Activated CD4-positive, CD25-positive, alpha-beta regulatory T cell (primary cell): ENCODE data around the gene KCMF1.

Source experiments
- DNase-seq, 4 experiments: peaks; one replicate each; lab custom pipeline; 2025; lab: John Stamatoyannopoulos, UW

KCMF1 gene

GRCh38 chr2:85078536-85078935, 107.6 kb downstream of the KCMF1 start:
- DNase-seq = no peak

GRCh38 chr2:85083092-85083491, 112.1 kb downstream of the KCMF1 start:
- no peak for DNase-seq

DNA sequence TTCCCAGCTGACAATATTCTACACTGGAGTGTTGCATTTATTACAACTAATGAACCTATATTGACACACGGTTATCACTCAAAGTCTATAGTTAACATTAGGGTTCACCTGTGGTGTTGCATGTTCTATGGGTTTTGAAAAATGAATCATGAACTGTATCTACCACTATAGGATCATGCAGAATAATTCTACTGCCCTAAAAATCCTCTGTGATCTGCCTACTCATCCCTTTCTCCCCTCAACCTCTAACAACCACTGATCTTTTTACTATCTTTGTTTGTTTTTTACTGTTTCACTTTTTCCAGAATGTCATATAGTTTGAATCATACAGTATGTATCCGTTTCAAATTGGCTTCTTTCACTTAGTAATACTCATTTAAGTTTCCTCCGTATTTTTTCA, 114.6 kb downstream of the KCMF1 start:
- no peak for DNase-seq

DNA sequence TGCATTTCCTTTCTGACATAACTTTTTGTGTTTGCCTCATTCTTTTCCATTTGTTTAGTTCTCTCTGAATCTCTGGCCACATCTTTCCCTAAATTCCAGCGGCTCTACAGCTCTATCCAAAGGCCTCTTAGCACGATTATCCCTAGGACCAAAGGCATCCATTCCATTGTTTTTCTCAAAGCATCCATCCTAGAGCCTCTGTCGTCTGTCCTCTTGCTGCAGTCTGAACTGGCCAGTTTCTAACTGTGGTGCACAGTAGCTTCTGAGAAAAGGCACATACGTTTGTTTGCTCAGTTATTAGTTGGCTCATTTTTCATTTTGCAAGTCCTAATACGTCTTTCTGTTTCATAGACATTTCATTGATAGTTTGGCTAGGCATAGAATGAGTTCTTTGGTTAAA, 116.6 kb downstream of the KCMF1 start:
- DNase-seq = no peak

- no peak for DNase-seq
Observed at GRCh38 chr2:85088921-85089320, 118.0 kb downstream of the KCMF1 start.

DNA sequence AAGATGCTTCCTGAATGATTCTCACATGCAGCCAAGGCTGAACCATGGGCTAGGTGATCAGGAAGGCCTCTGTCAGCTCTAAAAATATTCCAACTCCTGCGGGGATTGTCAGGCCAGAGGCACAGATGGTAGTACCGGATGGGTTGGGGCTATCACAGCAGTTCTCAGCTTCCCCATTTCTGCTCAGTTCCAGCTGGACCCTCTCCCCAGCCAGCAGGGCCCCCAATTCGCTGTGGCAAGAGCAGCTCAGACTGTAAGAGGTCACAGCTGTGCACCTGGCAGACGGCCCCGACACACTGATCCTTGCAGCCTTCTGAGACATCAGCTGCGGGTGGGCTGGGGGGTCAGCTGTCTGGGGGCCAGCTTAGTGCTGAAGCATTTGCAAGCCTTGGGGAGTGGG, 118.6 kb downstream of the KCMF1 start:
- DNase-seq = no peak

GRCh38 chr2:85091838-85092237, 120.9 kb downstream of the KCMF1 start:
- no peak for DNase-seq

- no peak for DNase-seq
Observed at GRCh38 chr2:85095094-85095493, 124.1 kb downstream of the KCMF1 start.

- no peak for DNase-seq
Observed at GRCh38 chr2:85096616-85097015, 125.7 kb downstream of the KCMF1 start.

DNA sequence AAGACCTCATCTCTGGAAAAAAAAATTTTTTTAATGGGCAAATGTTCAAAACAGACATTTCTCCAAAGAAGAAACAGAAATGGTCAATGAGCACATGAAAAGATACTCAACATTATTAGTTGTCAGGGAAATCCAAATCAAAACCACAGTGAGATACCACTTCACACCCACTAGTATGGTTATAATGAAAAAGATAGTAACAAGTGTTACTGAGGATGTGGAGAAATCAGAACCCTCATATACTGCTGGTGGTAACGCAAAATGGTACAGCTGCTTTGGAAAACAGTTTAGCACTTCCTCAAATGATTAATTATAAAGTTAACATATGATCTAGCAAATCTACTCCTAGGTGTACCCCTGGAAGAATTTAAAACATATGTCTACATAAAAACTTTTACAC, 133.3 kb downstream of the KCMF1 start:
- no peak for DNase-seq

GRCh38 chr2:85106489-85107180, 135.7 kb downstream of the KCMF1 start:
- DNase-seq = no peak
